GM18505 (cell line): ENCODE data around the gene COPA.

Source experiments
- ATAC-seq: cut with Tn5 transposase; IDR thresholded peaks from one replicate; pipeline ENCODE4 v1.9.1; 2021; ENCODE audit not compliant: unreplicated experiment
- POLR2A ChIP-seq: IDR thresholded peaks from 4 replicates; pipeline ENCODE4 v1.6.1; 2011; ENCODE audit warnings: borderline replicate concordance; ENCODE audit not compliant: insufficient read depth, insufficient read length; ENCODE audit errors: extremely low read depth

COPA gene

GRCh38 chr1:160284782-160285344 is 58.2 kb downstream of the COPA start, which contains the start of gene PEX19:
Gene PEX19, minus strand, starts transcription at chr1:160285133. Its CDS starts 9 bp downstream, at chr1:160285124.
- ATAC-seq: peak; percentile 97
- peak; percentile 89 for TF ChIP-seq POLR2A

- no peak for ATAC-seq
- no peak for TF ChIP-seq POLR2A
These were observed 58.7 kb downstream of the COPA start for GRCh38 chr1:160284220-160284781.

- no peak for TF ChIP-seq POLR2A
- ATAC-seq: no peak
These were observed 60.2 kb downstream of the COPA start for GRCh38 chr1:160282807-160283206.

- no peak for TF ChIP-seq POLR2A
- ATAC-seq: no peak
These were observed 65.1 kb downstream of the COPA start for GRCh38 chr1:160277987-160278386.

- TF ChIP-seq POLR2A: no peak
- no peak for ATAC-seq
These were observed 65.7 kb downstream of the COPA start for GRCh38 chr1:160277330-160277729.

- TF ChIP-seq POLR2A: no peak
- ATAC-seq: no peak
These were observed 72.0 kb downstream of the COPA start for GRCh38 chr1:160271025-160271424.

- no peak for ATAC-seq
- no peak for TF ChIP-seq POLR2A
These were observed 75.6 kb downstream of the COPA start for GRCh38 chr1:160267284-160267991.

- ATAC-seq: no peak
These were observed 78.2 kb downstream of the COPA start for GRCh38 chr1:160264795-160265307.

GRCh38 chr1:160261893-160262794 is 80.9 kb downstream of the COPA start, which contains the start of gene DCAF8:
Gene DCAF8, minus strand, starts transcription at chr1:160262549. Its CDS starts 18,541 bp downstream, at chr1:160244008.
- peak; percentile 95 for TF ChIP-seq POLR2A
- peak; percentile 77 for ATAC-seq

More at GRCh38 chr1:160264795-160265307, 78.2 kb downstream of the COPA start:
- TF ChIP-seq POLR2A: no peak

- ATAC-seq: no peak
- no peak for TF ChIP-seq POLR2A
These were observed 81.5 kb downstream of the COPA start for GRCh38 chr1:160261556-160261892.

- no peak for ATAC-seq
- TF ChIP-seq POLR2A: no peak
These were observed 82.4 kb downstream of the COPA start for GRCh38 chr1:160260406-160261382.
